ENCODE results near the gene CLDN7. TPM values are rescaled to one million over a fixed set of nuclear protein-coding genes. Genes with fewer than 3 reads are reported as not detected.

CLDN7 gene
- total RNA-seq, 1 donor from 2014 or later, result 5.6 TPM

Small RNAs within 50 kb of the gene (microRNA-seq; reads per million reads assigned to microRNA genes)
- gene MIR324 (ENCODE audit: borderline number of aligned reads), result 1,226 reads per million, percentile 80 among the genes with 10 or more reads in this experiment

Other genes starting within 250 kb of the CLDN7 start
- 243 TPM for gene RNASEK, start 249.9 kb downstream of the CLDN7 start, total RNA-seq
- 32.2 TPM for gene BCL6B, start 239.4 kb downstream of the CLDN7 start, total RNA-seq
- gene SLC16A13, start 226.5 kb downstream of the CLDN7 start, total RNA-seq, result 2.9 TPM
- 0.84 TPM for gene SLC16A11, start 218.4 kb downstream of the CLDN7 start, total RNA-seq
- 20.6 TPM for gene CLEC10A, start 182.2 kb downstream of the CLDN7 start, total RNA-seq
- gene ASGR2, start 147.7 kb downstream of the CLDN7 start, total RNA-seq, result 3.3 TPM
- 2.2 TPM for gene ASGR1, start 83.1 kb downstream of the CLDN7 start, total RNA-seq
- gene DLG4, start 42.6 kb downstream of the CLDN7 start, total RNA-seq, result 16.0 TPM
- gene ACADVL, start 42.5 kb downstream of the CLDN7 start, total RNA-seq, result 1,052 TPM
- 24.7 TPM for gene DVL2, start 28.0 kb downstream of the CLDN7 start, total RNA-seq
- 47.4 TPM for gene PHF23, start 23.0 kb downstream of the CLDN7 start, total RNA-seq
- 468 TPM for gene GABARAP, start 20.0 kb downstream of the CLDN7 start, total RNA-seq
- gene CTDNEP1, start 10.7 kb downstream of the CLDN7 start, total RNA-seq, result 120 TPM
- gene ELP5, start 10.3 kb downstream of the CLDN7 start, total RNA-seq, result 44.1 TPM
- 8.1 TPM for gene SLC2A4, start 19.2 kb upstream of the CLDN7 start, total RNA-seq
- 2.3 TPM for gene YBX2, start 32.2 kb upstream of the CLDN7 start, total RNA-seq
- gene EIF5A, start 45.1 kb upstream of the CLDN7 start, total RNA-seq, result 503 TPM
- 51.2 TPM for gene GPS2, start 52.9 kb upstream of the CLDN7 start, total RNA-seq
- 25.4 TPM for gene NEURL4, start 66.9 kb upstream of the CLDN7 start, total RNA-seq
- gene ACAP1, start 74.1 kb upstream of the CLDN7 start, total RNA-seq, result 18.8 TPM
- 11.9 TPM for gene KCTD11, start 89.7 kb upstream of the CLDN7 start, total RNA-seq
- not detected for gene TMEM95, start 92.7 kb upstream of the CLDN7 start, total RNA-seq
- gene TNK1, start 118.6 kb upstream of the CLDN7 start, total RNA-seq, result 0.71 TPM
- 42.6 TPM for gene PLSCR3, start 132.0 kb upstream of the CLDN7 start, total RNA-seq
- gene TMEM256, start 141.6 kb upstream of the CLDN7 start, total RNA-seq, result 68.7 TPM
- 21.0 TPM for gene NLGN2, start 145.4 kb upstream of the CLDN7 start, total RNA-seq
- gene SPEM1, start 157.8 kb upstream of the CLDN7 start, total RNA-seq, result not detected
- gene SPEM2, start 163.1 kb upstream of the CLDN7 start, total RNA-seq, result not detected
- not detected for gene SPEM3, start 166.4 kb upstream of the CLDN7 start, total RNA-seq
- 3.2 TPM for gene TMEM102, start 173.0 kb upstream of the CLDN7 start, total RNA-seq
- 2.4 TPM for gene FGF11, start 177.0 kb upstream of the CLDN7 start, total RNA-seq
- gene CHRNB1, start 182.6 kb upstream of the CLDN7 start, total RNA-seq, result 6.8 TPM
- 72.5 TPM for gene ZBTB4, start 217.2 kb upstream of the CLDN7 start, total RNA-seq
- gene SLC35G6, start 219.0 kb upstream of the CLDN7 start, total RNA-seq, result not detected
- gene POLR2A, start 221.9 kb upstream of the CLDN7 start, total RNA-seq, result 102 TPM

Measured in mesenteric fat pad (tissue), 1 donor.